Hepatocyte (in vitro differentiated cells): ENCODE measurements around the gene UBN1.

Experiments used
- CTCF ChIP-seq: fragments of 200-600 bp; sonication (generic); IDR thresholded peaks from 2 replicates; pipeline ENCODE4 v1.5.1; 2016; ENCODE audit warnings: antibody characterized with exemption, mild to moderate bottlenecking; ENCODE audit not compliant: poor library complexity
- EZH2 ChIP-seq: fragments of 200-600 bp; sonication (generic); IDR thresholded peaks from 2 replicates; pipeline ENCODE4 v1.6.1; 2016; ENCODE audit warnings: antibody characterized with exemption, mild to moderate bottlenecking, borderline replicate concordance
- EZH2phosphoT487 ChIP-seq: fragments of 200-600 bp; sonication (generic); IDR thresholded peaks from one replicate; pipeline ENCODE4 v1.6.1; 2018; ENCODE audit warnings: antibody characterized with exemption, mild to moderate bottlenecking, low read depth, moderate library complexity; ENCODE audit not compliant: unreplicated experiment, severe bottlenecking

GRCh38 chr16:4904108-4904941, 57.0 kb downstream of the UBN1 start:
- TF ChIP-seq CTCF (no peak), EZH2 (no peak), EZH2phosphoT487 (no peak)
